A549 (cell line): ENCODE results near the gene PUS3.

Experiments used
- CHD2 ChIP-seq: fragments of 150-350 bp; IDR thresholded peaks from 2 replicates; pipeline ENCODE4 v1.6.1; 2014; ENCODE audit warnings: low read length; ENCODE audit not compliant: partially characterized antibody
- EHMT2 ChIP-seq: fragments of 200-600 bp; sonication (generic); IDR thresholded peaks from 2 replicates; pipeline ENCODE4 v1.6.1; 2016; ENCODE audit warnings: antibody characterized with exemption, low read depth, mild to moderate bottlenecking, moderate library complexity
- RNF2 ChIP-seq: fragments of 200-600 bp; sonication (generic); IDR thresholded peaks from 2 replicates; pipeline ENCODE4 v1.6.1; 2016; ENCODE audit warnings: low read depth, mild to moderate bottlenecking, antibody characterized with exemption, moderate library complexity, borderline replicate concordance
- TF ChIP-seq, protein P1 (sequence below): IDR thresholded peaks from 2 replicates; pipeline ENCODE4 v1.6.1; 2012
- TF ChIP-seq, protein P2 (sequence below): fragments of >200 bp; sonication (Bioruptor Twin); formaldehyde crosslinking; IDR thresholded peaks from 3 replicates; pipeline ENCODE4 v1.5.1; 2016

DNA sequence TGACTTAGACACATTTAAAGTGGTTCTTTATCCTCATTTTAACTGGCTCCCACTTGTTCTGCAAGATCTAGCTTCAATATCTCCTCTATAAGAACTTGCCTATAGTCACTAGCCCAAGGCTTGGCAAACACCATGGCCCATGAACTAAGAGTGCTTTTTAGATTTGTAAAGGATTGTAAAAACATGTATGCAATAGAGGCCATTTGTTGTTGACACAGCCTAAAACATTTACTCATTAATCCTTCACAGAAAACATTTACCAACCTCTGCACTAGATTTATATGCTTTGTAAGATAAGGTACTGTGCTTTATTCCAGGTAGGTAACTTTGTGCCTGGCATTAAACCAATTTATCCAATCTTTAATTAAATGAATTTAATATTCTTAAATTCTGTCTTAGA is 10.0 kb downstream of the PUS3 start:
- TF ChIP-seq, protein P1, sequence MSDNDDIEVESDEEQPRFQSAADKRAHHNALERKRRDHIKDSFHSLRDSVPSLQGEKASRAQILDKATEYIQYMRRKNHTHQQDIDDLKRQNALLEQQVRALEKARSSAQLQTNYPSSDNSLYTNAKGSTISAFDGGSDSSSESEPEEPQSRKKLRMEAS: no peak
- TF ChIP-seq, protein P2, sequence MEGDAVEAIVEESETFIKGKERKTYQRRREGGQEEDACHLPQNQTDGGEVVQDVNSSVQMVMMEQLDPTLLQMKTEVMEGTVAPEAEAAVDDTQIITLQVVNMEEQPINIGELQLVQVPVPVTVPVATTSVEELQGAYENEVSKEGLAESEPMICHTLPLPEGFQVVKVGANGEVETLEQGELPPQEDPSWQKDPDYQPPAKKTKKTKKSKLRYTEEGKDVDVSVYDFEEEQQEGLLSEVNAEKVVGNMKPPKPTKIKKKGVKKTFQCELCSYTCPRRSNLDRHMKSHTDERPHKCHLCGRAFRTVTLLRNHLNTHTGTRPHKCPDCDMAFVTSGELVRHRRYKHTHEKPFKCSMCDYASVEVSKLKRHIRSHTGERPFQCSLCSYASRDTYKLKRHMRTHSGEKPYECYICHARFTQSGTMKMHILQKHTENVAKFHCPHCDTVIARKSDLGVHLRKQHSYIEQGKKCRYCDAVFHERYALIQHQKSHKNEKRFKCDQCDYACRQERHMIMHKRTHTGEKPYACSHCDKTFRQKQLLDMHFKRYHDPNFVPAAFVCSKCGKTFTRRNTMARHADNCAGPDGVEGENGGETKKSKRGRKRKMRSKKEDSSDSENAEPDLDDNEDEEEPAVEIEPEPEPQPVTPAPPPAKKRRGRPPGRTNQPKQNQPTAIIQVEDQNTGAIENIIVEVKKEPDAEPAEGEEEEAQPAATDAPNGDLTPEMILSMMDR: no peak
- TF ChIP-seq EHMT2 (no peak), RNF2 (no peak), CHD2 (no peak)
